BLaER1 treated with 17β-estradiol and CSF1 and Interleukin-3, amounts not matched to agents 10 nM and 100 nM (cell line): Measurements from ENCODE around the gene CFAP99.

ENCODE experiments used
- H3K27ac ChIP-seq, 11 experiments: shearing (Covaris generic); formaldehyde crosslinking; 2 replicates each; pipeline ENCODE4 v1.8.1; 2022
- H3K27me3 ChIP-seq, 11 experiments: shearing (Covaris generic); formaldehyde crosslinking; 2 replicates each; pipeline ENCODE4 v1.8.1; 2022
- H3K36me3 ChIP-seq, 11 experiments: shearing (Covaris generic); formaldehyde crosslinking; 2 replicates each; pipeline ENCODE4 v1.8.1; 2022
- H3K4me1 ChIP-seq, 10 experiments: shearing (Covaris generic); formaldehyde crosslinking; 2 replicates each; pipeline ENCODE4 v1.8.1; 2022
- H3K4me2 ChIP-seq, 11 experiments: shearing (Covaris generic); formaldehyde crosslinking; 2 replicates each; pipeline ENCODE4 v1.8.1; 2022
- H3K4me3 ChIP-seq, 10 experiments: shearing (Covaris generic); formaldehyde crosslinking; 2 replicates each; pipeline ENCODE4 v1.8.1; 2022
- H3K9ac ChIP-seq, 11 experiments: shearing (Covaris generic); formaldehyde crosslinking; 2 replicates each; pipeline ENCODE4 v1.8.1; 2022
- H3K9me3 ChIP-seq, 11 experiments: shearing (Covaris generic); formaldehyde crosslinking; replicated peaks in 1 of 11; 2 replicates each; pipeline ENCODE4 v1.8.1; 2022
- H4K20me1 ChIP-seq, 11 experiments: shearing (Covaris generic); formaldehyde crosslinking; 2 replicates each; pipeline ENCODE4 v1.8.1; 2022
- Cebpa-rat ChIP-seq, 11 experiments: shearing (Covaris generic); IDR thresholded peaks; 2 replicates each; pipeline ENCODE4 v1.8.1; 2022

Gene CFAP99

GRCh38 chr4:2492970-2493369 lies 74.2 kb downstream of the CFAP99 start:
- H3K27ac ChIP-seq: no peak overlapping the region
- no peak overlapping the region for H3K4me3 ChIP-seq
- no peak overlapping the region for H3K9ac ChIP-seq
- H3K9me3 ChIP-seq: no peaks in the 10 kb centered on the region
- H3K4me2 ChIP-seq: no peak overlapping the region
- no peak for TF ChIP-seq Cebpa-rat (IDR thresholded peaks at IDR 0.05)
- H4K20me1 ChIP-seq: peaks cover 100% of the 10 kb centered on the region in 11 experiments
- no peaks in the 10 kb centered on the region for H3K27me3 ChIP-seq
- peaks cover 88 to 100% (median 100%) of the 10 kb centered on the region in 11 experiments for H3K36me3 ChIP-seq
- H3K4me1 ChIP-seq: peaks cover 19 to 65% (median 25%) of the 10 kb centered on the region in 10 experiments; a peak in 19 of 20 replicates

DNA sequence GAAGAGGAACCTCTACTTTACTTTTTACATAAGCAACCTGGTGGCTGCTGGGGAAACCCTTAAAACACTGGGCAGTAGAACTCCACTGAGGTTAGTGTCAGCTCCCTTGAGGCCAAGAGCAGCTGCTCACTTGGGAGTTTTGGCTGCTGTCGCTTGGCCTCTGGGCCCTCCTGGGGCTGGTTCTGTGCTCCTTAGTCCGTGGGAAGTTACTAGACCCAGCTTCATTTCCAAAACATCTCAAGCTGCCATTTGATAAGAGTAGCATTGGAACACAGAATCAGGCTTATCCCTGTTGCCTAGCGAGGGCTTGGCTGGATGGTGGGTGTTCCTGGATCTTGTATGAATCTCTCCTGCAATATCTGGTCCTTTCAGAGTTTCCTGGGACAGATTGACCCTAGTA lies 76.2 kb downstream of the CFAP99 start:
- Histone ChIP-seq H3K9me3 (no peaks in the 10 kb centered on the region), H3K4me3 (no peak overlapping the region), H3K9ac (no peak overlapping the region; a peak in 1 of 22 replicates), H3K36me3 (peaks cover 97 to 100% (median 100%) of the 10 kb centered on the region in 11 experiments), H4K20me1 (peaks cover 99 to 100% (median 100%) of the 10 kb centered on the region in 11 experiments), H3K4me2 (peak overlapping the region in 2 of 11 experiments; percentile 6 to 26; a peak in 3 of 22 replicates), H3K27me3 (no peaks in the 10 kb centered on the region), H3K27ac (no peak overlapping the region), H3K4me1 (peaks cover 19 to 52% (median 25%) of the 10 kb centered on the region in 10 experiments; a peak in 19 of 20 replicates)
- no peak for TF ChIP-seq Cebpa-rat (IDR thresholded peaks at IDR 0.05)

DNA sequence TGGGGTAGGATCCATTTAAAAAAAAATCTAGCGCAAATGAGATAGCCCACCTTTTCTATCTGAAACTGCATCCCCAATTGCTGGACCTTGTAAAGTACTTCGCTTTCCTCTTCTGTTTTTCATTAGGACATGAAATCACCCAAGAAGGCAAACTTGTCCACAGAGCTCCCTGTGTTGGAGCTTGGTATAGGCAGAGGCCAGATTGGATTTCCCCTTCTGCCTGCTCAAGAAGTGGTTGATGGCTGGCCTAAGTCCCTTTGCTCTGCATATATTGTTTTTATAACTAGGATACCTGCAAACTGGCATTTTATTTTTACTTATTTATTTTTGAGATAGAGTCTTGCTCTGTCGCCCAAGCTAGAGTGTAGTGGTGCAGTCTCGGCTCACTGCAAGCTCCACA lies 78.6 kb downstream of the CFAP99 start:
- H3K9me3 ChIP-seq: no peaks in the 10 kb centered on the region
- no peak overlapping the region for H3K9ac ChIP-seq
- H4K20me1 ChIP-seq: peaks cover 99 to 100% (median 100%) of the 10 kb centered on the region in 11 experiments
- H3K4me1 ChIP-seq: peaks cover 19 to 46% (median 25%) of the 10 kb centered on the region in 10 experiments; a peak in 19 of 20 replicates
- TF ChIP-seq Cebpa-rat (IDR thresholded peaks at IDR 0.05): no peak
- H3K27ac ChIP-seq: no peak overlapping the region
- no peak overlapping the region for H3K4me3 ChIP-seq
- peaks cover 97 to 100% (median 100%) of the 10 kb centered on the region in 11 experiments for H3K36me3 ChIP-seq
- peak overlapping the region in 3 of 11 experiments; percentile 33 to 70 (median 39); a peak in 5 of 22 replicates for H3K4me2 ChIP-seq
- H3K27me3 ChIP-seq: no peaks in the 10 kb centered on the region

DNA sequence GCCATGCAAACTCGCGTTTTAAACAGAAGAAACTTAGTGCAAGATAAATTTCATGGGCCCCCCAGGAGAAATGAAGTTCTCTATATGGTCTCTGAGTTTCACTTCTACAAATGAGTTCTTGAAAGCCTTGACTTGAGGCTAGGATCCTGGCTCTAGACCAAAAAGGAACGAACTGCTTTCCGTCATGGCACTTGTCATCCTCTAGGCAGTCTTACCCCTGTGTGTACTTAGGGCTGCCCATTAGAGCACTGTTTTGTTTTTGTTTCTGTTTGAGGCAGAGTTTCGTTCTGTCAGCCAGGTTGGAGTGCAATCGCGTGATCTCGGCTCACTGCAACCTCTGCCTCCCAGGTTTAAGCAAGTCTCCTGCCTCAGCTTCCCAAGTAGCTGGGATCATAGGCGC lies 79.2 kb downstream of the CFAP99 start:
- no peaks in the 10 kb centered on the region for H3K27me3 ChIP-seq
- H3K4me2 ChIP-seq: peak overlapping the region in 3 of 11 experiments; percentile 33 to 70 (median 39); a peak in 5 of 22 replicates
- H3K27ac ChIP-seq: no peak overlapping the region; a peak in 1 of 22 replicates
- H3K9ac ChIP-seq: no peak overlapping the region
- peaks cover 99 to 100% (median 100%) of the 10 kb centered on the region in 11 experiments for H4K20me1 ChIP-seq
- H3K4me3 ChIP-seq: no peak overlapping the region
- H3K36me3 ChIP-seq: peaks cover 97 to 100% (median 100%) of the 10 kb centered on the region in 11 experiments
- H3K4me1 ChIP-seq: peaks cover 18 to 46% (median 25%) of the 10 kb centered on the region in 10 experiments; a peak in 19 of 20 replicates
- no peak for TF ChIP-seq Cebpa-rat (IDR thresholded peaks at IDR 0.05)
- no peaks in the 10 kb centered on the region for H3K9me3 ChIP-seq

DNA sequence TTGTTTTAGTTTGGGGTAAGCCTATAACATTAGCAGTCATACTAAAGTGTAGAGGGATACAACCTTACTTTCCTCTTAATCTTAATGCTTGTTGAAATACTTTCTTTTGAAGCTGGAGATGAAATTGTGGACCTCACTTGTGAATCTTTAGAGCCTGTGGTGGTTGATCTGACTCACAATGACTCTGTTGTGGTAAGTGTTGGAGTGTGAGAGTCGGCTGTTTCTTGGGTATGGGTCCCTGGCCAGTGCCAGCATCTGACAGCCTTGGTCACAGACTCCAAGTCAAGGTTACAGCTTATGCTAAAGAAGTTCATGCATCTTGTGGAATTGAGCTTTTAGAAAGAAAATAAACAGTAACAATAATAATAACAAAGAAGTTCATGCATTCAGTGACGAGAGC lies 81.8 kb downstream of the CFAP99 start:
- Histone ChIP-seq H3K4me3 (no peak overlapping the region), H3K9me3 (no peaks in the 10 kb centered on the region), H3K4me2 (no peak overlapping the region), H3K9ac (no peak overlapping the region), H3K27ac (no peak overlapping the region), H3K36me3 (peaks cover 95 to 100% (median 99%) of the 10 kb centered on the region in 11 experiments), H3K4me1 (peaks cover 0 to 30% (median 16%) of the 10 kb centered on the region in 10 experiments; a peak in 15 of 20 replicates), H4K20me1 (peaks cover 88 to 100% (median 98%) of the 10 kb centered on the region in 11 experiments), H3K27me3 (no peaks in the 10 kb centered on the region)
- no peak for TF ChIP-seq Cebpa-rat (IDR thresholded peaks at IDR 0.05)

- Histone ChIP-seq H3K4me3 (no peak overlapping the region), H4K20me1 (peaks cover 88 to 100% (median 98%) of the 10 kb centered on the region in 11 experiments), H3K27ac (no peak overlapping the region), H3K4me1 (peaks cover 0 to 25% (median 16%) of the 10 kb centered on the region in 10 experiments; a peak in 14 of 20 replicates), H3K4me2 (no peak overlapping the region), H3K9me3 (no peaks in the 10 kb centered on the region), H3K9ac (no peak overlapping the region), H3K36me3 (peaks cover 94 to 100% (median 99%) of the 10 kb centered on the region in 11 experiments), H3K27me3 (no peaks in the 10 kb centered on the region)
- no peak for TF ChIP-seq Cebpa-rat (IDR thresholded peaks at IDR 0.05)
Measured at GRCh38 chr4:2501034-2501594, 82.4 kb downstream of the CFAP99 start.

GRCh38 chr4:2503809-2504208 lies 85.1 kb downstream of the CFAP99 start:
- TF ChIP-seq Cebpa-rat (IDR thresholded peaks at IDR 0.05): no peak
- Histone ChIP-seq H3K4me3 (no peak overlapping the region), H3K9ac (no peak overlapping the region), H3K4me1 (peaks cover 0 to 18% (median under 1%) of the 10 kb centered on the region in 10 experiments; a peak in 5 of 20 replicates), H3K4me2 (no peak overlapping the region), H3K27me3 (no peaks in the 10 kb centered on the region), H3K9me3 (no peaks in the 10 kb centered on the region), H3K36me3 (peaks cover 91 to 100% (median 98%) of the 10 kb centered on the region in 11 experiments), H3K27ac (no peak overlapping the region), H4K20me1 (peaks cover 85 to 100% (median 98%) of the 10 kb centered on the region in 11 experiments)

GRCh38 chr4:2507259-2507658 lies 88.5 kb downstream of the CFAP99 start:
- no peak overlapping the region for H3K27ac ChIP-seq
- no peak overlapping the region for H3K4me3 ChIP-seq
- H3K4me1 ChIP-seq: peaks cover 0 to 49% (median 25%) of the 10 kb centered on the region in 10 experiments; a peak in 18 of 20 replicates
- H3K36me3 ChIP-seq: peaks cover 88 to 99% (median 95%) of the 10 kb centered on the region in 11 experiments
- H3K9me3 ChIP-seq: no peaks in the 10 kb centered on the region
- H3K4me2 ChIP-seq: no peak overlapping the region
- no peak for TF ChIP-seq Cebpa-rat (IDR thresholded peaks at IDR 0.05)
- peaks cover 82 to 100% (median 96%) of the 10 kb centered on the region in 11 experiments for H4K20me1 ChIP-seq
- H3K27me3 ChIP-seq: no peaks in the 10 kb centered on the region
- H3K9ac ChIP-seq: no peak overlapping the region

GRCh38 chr4:2507855-2508254 lies 89.1 kb downstream of the CFAP99 start:
- Histone ChIP-seq H3K4me3 (no peak overlapping the region), H3K36me3 (peaks cover 88 to 99% (median 95%) of the 10 kb centered on the region in 11 experiments), H3K9ac (no peak overlapping the region), H3K9me3 (no peaks in the 10 kb centered on the region), H3K4me2 (no peak overlapping the region), H3K4me1 (peaks cover 0 to 49% (median 25%) of the 10 kb centered on the region in 10 experiments; a peak in 18 of 20 replicates), H3K27ac (no peak overlapping the region), H3K27me3 (no peaks in the 10 kb centered on the region), H4K20me1 (peaks cover 83 to 100% (median 96%) of the 10 kb centered on the region in 11 experiments)
- no peak for TF ChIP-seq Cebpa-rat (IDR thresholded peaks at IDR 0.05)
